ENCODE results near the gene APOE. TPM values are rescaled to one million over a fixed set of nuclear protein-coding genes. Genes with fewer than 3 reads are reported as not detected.

The APOE gene
- total and polyA plus RNA-seq, 2 of the 13 experiments (the other 11 are each of a cell fraction or from before 2014, with no cell fraction given): 1,328 to 1,470 TPM

GRCh38 chr19:44889830-44890365, 15.7 kb upstream of the APOE start (continued):
- TF ChIP-seq ZNF460 (CRISPR knock-in tag; IDR thresholded peaks at IDR 0.05; ENCODE audit: borderline replicate concordance) (peak; percentile 57; the same call in 1 of the 2 replicates), NCOR1 (IDR thresholded peaks at IDR 0.05; ENCODE audit: borderline replicate concordance, low read length) (peak; percentile 69), KDM1A (CRISPR knock-in tag; IDR thresholded peaks at IDR 0.05) (0 out of 2 replicates have a peak, but pooled peaks have one; percentile 34), SOX5 (CRISPR knock-in tag; IDR thresholded peaks at IDR 0.05; ENCODE audit: borderline replicate concordance) (no peak), KDM5B (CRISPR knock-in tag; IDR thresholded peaks at IDR 0.05; ENCODE audit: borderline replicate concordance) (no peak), ZMYM2 (CRISPR knock-in tag; IDR thresholded peaks at IDR 0.05) (0 out of 2 replicates have a peak, but pooled peaks have one; percentile 19), DMAP1 (CRISPR knock-in tag; IDR thresholded peaks at IDR 0.05) (peak; percentile 62; the same call in 1 of the 2 replicates), ZNF577 (CRISPR knock-in tag; IDR thresholded peaks at IDR 0.05; ENCODE audit: borderline replicate concordance, low read depth) (no peak), ZNF138 (CRISPR knock-in tag; IDR thresholded peaks at IDR 0.05; ENCODE audit: low read depth) (0 out of 2 replicates have a peak, but pooled peaks have one; percentile 34), STAT6 (CRISPR knock-in tag; IDR thresholded peaks at IDR 0.05; ENCODE audit: borderline replicate concordance) (0 out of 2 replicates have a peak, but pooled peaks have one; percentile 10), HNF1A (IDR thresholded peaks at IDR 0.05; ENCODE audit: low read depth) (0 out of 2 replicates have a peak, but pooled peaks have one; percentile 21), HNF1A (CRISPR knock-in tag; IDR thresholded peaks at IDR 0.05; ENCODE audit: borderline replicate concordance) (no peak), ZNF264 (CRISPR knock-in tag; IDR thresholded peaks at IDR 0.05) (0 out of 2 replicates have a peak, but pooled peaks have one; percentile 2), ZNF709 (CRISPR knock-in tag; IDR thresholded peaks at IDR 0.05) (peak; percentile 72; the same call in 1 of the 2 replicates), NR2F1 (CRISPR knock-in tag; IDR thresholded peaks at IDR 0.05) (peak in 1 of 2 experiments; percentile 58; a peak in 1 of 4 replicates), NAIF1 (CRISPR knock-in tag; IDR thresholded peaks at IDR 0.05; ENCODE audit: borderline replicate concordance) (peak; percentile 57; the same call in 1 of the 2 replicates), HNF4A (CRISPR knock-in tag; IDR thresholded peaks at IDR 0.05) (peak; percentile 67), ADNP (CRISPR knock-in tag; IDR thresholded peaks at IDR 0.05) (peak; percentile 75; the same call in 1 of the 2 replicates)
- TF ChIP-seq, protein P1, sequence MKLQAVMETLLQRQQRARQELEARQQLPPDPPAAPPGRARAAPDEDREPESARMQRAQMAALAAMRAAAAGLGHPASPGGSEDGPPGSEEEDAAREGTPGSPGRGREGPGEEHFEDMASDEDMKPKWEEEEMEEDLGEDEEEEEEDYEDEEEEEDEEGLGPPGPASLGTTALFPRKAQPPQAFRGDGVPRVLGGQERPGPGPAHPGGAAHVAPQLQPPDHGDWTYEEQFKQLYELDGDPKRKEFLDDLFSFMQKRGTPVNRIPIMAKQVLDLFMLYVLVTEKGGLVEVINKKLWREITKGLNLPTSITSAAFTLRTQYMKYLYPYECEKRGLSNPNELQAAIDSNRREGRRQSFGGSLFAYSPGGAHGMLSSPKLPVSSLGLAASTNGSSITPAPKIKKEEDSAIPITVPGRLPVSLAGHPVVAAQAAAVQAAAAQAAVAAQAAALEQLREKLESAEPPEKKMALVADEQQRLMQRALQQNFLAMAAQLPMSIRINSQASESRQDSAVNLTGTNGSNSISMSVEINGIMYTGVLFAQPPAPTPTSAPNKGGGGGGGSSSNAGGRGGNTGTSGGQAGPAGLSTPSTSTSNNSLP (IDR thresholded peaks at IDR 0.05; ENCODE audit: low read depth, low read length): peak; percentile 10; the same call in 1 of the 2 replicates
- TF ChIP-seq, protein P2, sequence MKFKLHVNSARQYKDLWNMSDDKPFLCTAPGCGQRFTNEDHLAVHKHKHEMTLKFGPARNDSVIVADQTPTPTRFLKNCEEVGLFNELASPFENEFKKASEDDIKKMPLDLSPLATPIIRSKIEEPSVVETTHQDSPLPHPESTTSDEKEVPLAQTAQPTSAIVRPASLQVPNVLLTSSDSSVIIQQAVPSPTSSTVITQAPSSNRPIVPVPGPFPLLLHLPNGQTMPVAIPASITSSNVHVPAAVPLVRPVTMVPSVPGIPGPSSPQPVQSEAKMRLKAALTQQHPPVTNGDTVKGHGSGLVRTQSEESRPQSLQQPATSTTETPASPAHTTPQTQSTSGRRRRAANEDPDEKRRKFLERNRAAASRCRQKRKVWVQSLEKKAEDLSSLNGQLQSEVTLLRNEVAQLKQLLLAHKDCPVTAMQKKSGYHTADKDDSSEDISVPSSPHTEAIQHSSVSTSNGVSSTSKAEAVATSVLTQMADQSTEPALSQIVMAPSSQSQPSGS (CRISPR knock-in tag; IDR thresholded peaks at IDR 0.05): no peak

All from HepG2 (cell line).